PC-3 (cell line): ENCODE data around the gene BCAP29. TPM values are rescaled to one million over a fixed set of nuclear protein-coding genes. Genes with fewer than 3 reads are reported as not detected.

ENCODE experiments used
- ATAC-seq: fragments of 200-7000 bp; cut with Tn5 transposase; 2 replicates; pipeline ENCODE4 v1.9.1; 2020; ENCODE audit warnings: mild to moderate bottlenecking, moderate library complexity
- BruUV-seq: library from RNA; stranded (reverse); fragments of 400-500 nt; replicated peaks from 2 replicates; lab custom pipeline; 2021; lab: Mats Ljungman, UMichigan
- CTCF ChIA-PET: fragments of 300-600 bp; sonication (Branson Sonifier 250); formaldehyde crosslinking; loops from one replicate; lab custom pipeline; 2022; ENCODE audit warnings: antibody characterized with exemption; lab: Charles Lee
- POLR2A ChIA-PET: fragments of 300-600 bp; sonication (Branson Sonifier 250); formaldehyde crosslinking; loops from one replicate; lab custom pipeline; 2022; ENCODE audit warnings: antibody characterized with exemption; ENCODE audit not compliant: unreplicated experiment; lab: Charles Lee
- DNase-seq: peaks from one replicate; pipeline ENCODE4 v3.0.0-alpha.2; 2015
- H2AFZ ChIP-seq: fragments of 300-600 bp; sonication (generic); 2 replicates; pipeline ENCODE4 v1.6.0; 2016; ENCODE audit warnings: antibody characterized with exemption, low read length
- H3F3A ChIP-seq: fragments of 300-600 bp; sonication (generic); one replicate; pipeline ENCODE4 v1.6.0; 2017; ENCODE audit warnings: antibody characterized with exemption, low read length, control low read depth, mild to moderate bottlenecking; ENCODE audit not compliant: unreplicated experiment
- H3K27ac ChIP-seq: fragments of 300-600 bp; sonication (generic); 2 replicates; pipeline ENCODE4 v1.5.1; 2016; ENCODE audit warnings: mild to moderate bottlenecking, low read length
- H3K27me3 ChIP-seq: fragments of 300-600 bp; sonication (generic); 2 replicates; pipeline ENCODE4 v1.6.1; 2016; ENCODE audit warnings: low read length, mixed read lengths
- H3K36me3 ChIP-seq: fragments of 300-600 bp; sonication (generic); 2 replicates; pipeline ENCODE4 v1.6.1; 2016; ENCODE audit warnings: low read depth, mixed run types, low read length, mixed read lengths
- H3K4me1 ChIP-seq: fragments of 300-600 bp; sonication (generic); 2 replicates; pipeline ENCODE4 v1.5.1; 2016; ENCODE audit warnings: low read length; ENCODE audit not compliant: insufficient read depth
- H3K4me2 ChIP-seq: fragments of 300-600 bp; sonication (generic); 2 replicates; pipeline ENCODE4 v1.6.0; 2016; ENCODE audit warnings: low read length
- H3K4me3 ChIP-seq: fragments of 300-600 bp; sonication (generic); 2 replicates; pipeline ENCODE4 v1.5.1; 2016; ENCODE audit warnings: mild to moderate bottlenecking, low read length, mixed read lengths
- H3K79me2 ChIP-seq: fragments of 300-600 bp; sonication (generic); 2 replicates; pipeline ENCODE4 v1.6.1; 2017; ENCODE audit warnings: low read length, mixed read lengths
- H3K9ac ChIP-seq: fragments of 300-600 bp; sonication (generic); 2 replicates; pipeline ENCODE4 v1.6.0; 2016; ENCODE audit warnings: mild to moderate bottlenecking, low read length
- H3K9me2 ChIP-seq: fragments of 300-600 bp; sonication (generic); replicated peaks from 2 replicates; pipeline ENCODE4 v1.6.1; 2016; ENCODE audit warnings: mixed run types, low read length, mixed read lengths
- H3K9me3 ChIP-seq: fragments of 300-600 bp; sonication (generic); 2 replicates; pipeline ENCODE4 v1.6.1; 2016; ENCODE audit warnings: low read length, mixed read lengths
- H4K20me1 ChIP-seq: fragments of 300-600 bp; sonication (generic); 2 replicates; pipeline ENCODE4 v1.6.1; 2016; ENCODE audit warnings: low read length, mixed read lengths
- CTCF ChIP-seq: fragments of 300-600 bp; sonication (generic); conservative IDR thresholded peaks from 2 replicates; pipeline ENCODE4 v1.5.1; 2017; ENCODE audit warnings: antibody characterized with exemption, low read depth, mild to moderate bottlenecking, low read length
- EZH2 ChIP-seq: fragments of 300-600 bp; sonication (generic); IDR thresholded peaks from one replicate; pipeline ENCODE4 v1.6.1; 2017; ENCODE audit warnings: antibody characterized with exemption, mild to moderate bottlenecking, low read length; ENCODE audit not compliant: unreplicated experiment
- EZH2phosphoT487 ChIP-seq: fragments of 300-600 bp; sonication (generic); IDR thresholded peaks from 2 replicates; pipeline ENCODE4 v1.6.1; 2018; ENCODE audit warnings: mild to moderate bottlenecking, antibody characterized with exemption, low read length, borderline replicate concordance
- intact Hi-C: fragments of 100-400 bp; cut with micrococcal nuclease; formaldehyde crosslinking; loops from 2 replicates; pipeline ENCODE4 v1.9.0; 2023
- total RNA-seq: library from RNA; depleted of rRNA; stranded (reverse); fragments of >200 nt; gene quantifications from 2 replicates; pipeline ENCODE4 v1.2.3, GENCODE V29; 2014

BCAP29 gene
- total RNA-seq, 1 experiment from 2014 or later = 65.9 TPM

GRCh38 chr7:107559864-107560263 lies 20.2 kb upstream of the BCAP29 start:
- H3K27me3 ChIP-seq = no peaks in the 10 kb centered on the region
- H3F3A ChIP-seq = no peaks in the 10 kb centered on the region
- DNase-seq (peak; percentile 31), ATAC-seq (no peak)
- peak overlapping the region; percentile 9; the same call in 1 of the 2 replicates for H3K4me2 ChIP-seq
- ChIA-PET POLR2A (no interaction called here), CTCF (no interaction called here)
- peaks cover 9% of the 10 kb centered on the region; the same call in 1 of the 2 replicates for H3K36me3 ChIP-seq
- H3K4me3 ChIP-seq = no peak overlapping the region
- no peak overlapping the region for H3K27ac ChIP-seq
- peaks cover 28% of the 10 kb centered on the region for H3K4me1 ChIP-seq
- no peaks in the 10 kb centered on the region for H3K9me3 ChIP-seq
- H2AFZ ChIP-seq = no peak overlapping the region
- H3K9me2 ChIP-seq = no peaks in the 10 kb centered on the region
- BruUV-seq = no TSS peak
- no peak for TF ChIP-seq EZH2phosphoT487
- TF ChIP-seq CTCF = no peak
- TF ChIP-seq EZH2 = no peak
- H3K79me2 ChIP-seq = peaks cover 54% of the 10 kb centered on the region
- intact Hi-C loops = loop anchor here (5.0 kb wide), 2 partner anchors 98 to 307 kb away; no protein-coding TSS in a partner anchor
- H4K20me1 ChIP-seq = peaks cover 12% of the 10 kb centered on the region; the same call in 1 of the 2 replicates
- H3K9ac ChIP-seq = no peak overlapping the region

DNA sequence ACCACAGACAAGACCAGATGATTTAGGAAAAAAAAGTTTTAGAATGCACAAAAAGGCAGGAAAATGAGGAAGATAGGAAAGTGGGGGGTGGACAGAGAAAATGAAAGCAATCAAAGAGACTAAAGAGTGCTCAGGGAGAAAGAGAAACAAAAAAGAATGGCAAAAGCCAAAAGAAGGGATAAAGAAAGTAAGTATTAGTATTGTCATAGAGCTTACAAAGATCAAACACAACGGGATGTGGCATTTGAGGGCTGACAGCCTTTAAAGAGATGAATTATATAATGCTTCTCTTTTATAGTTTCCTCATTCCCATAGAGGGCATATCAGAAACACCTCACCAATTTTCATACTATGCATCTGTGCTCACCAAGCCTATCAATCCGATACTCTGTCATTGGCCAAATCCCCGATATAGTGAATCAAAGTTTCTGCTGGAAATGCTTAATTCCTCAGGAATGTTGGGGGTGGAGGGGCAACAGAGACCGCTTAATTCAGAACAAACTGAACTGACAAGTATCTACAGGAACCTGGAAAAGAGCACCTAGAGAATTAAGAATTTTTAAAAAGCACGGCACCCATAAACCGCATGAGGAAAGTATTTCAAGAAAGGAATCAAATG lies 19.0 kb upstream of the BCAP29 start:
- no peak overlapping the region for H2AFZ ChIP-seq
- peaks cover 38% of the 10 kb centered on the region for H3K4me1 ChIP-seq
- H3F3A ChIP-seq = no peaks in the 10 kb centered on the region
- intact Hi-C loops = loop anchor here (5.0 kb wide), 2 partner anchors 99 to 306 kb away; no protein-coding TSS in a partner anchor
- no peaks in the 10 kb centered on the region for H3K27me3 ChIP-seq
- no peak overlapping the region for H3K4me3 ChIP-seq
- DNase-seq (no peak), ATAC-seq (no peak)
- no peak overlapping the region for H3K27ac ChIP-seq
- no peak for TF ChIP-seq EZH2
- H3K4me2 ChIP-seq = peak overlapping the region; percentile 9; the same call in 1 of the 2 replicates
- peaks cover 12% of the 10 kb centered on the region; the same call in 1 of the 2 replicates for H4K20me1 ChIP-seq
- peaks cover 9% of the 10 kb centered on the region; the same call in 1 of the 2 replicates for H3K36me3 ChIP-seq
- H3K9me2 ChIP-seq = no peaks in the 10 kb centered on the region
- POLR2A ChIA-PET = no interaction called here
- CTCF ChIA-PET = no interaction called here
- no TSS peak for BruUV-seq
- peaks cover 62% of the 10 kb centered on the region for H3K79me2 ChIP-seq
- H3K9ac ChIP-seq = no peak overlapping the region
- H3K9me3 ChIP-seq = no peaks in the 10 kb centered on the region

DNA sequence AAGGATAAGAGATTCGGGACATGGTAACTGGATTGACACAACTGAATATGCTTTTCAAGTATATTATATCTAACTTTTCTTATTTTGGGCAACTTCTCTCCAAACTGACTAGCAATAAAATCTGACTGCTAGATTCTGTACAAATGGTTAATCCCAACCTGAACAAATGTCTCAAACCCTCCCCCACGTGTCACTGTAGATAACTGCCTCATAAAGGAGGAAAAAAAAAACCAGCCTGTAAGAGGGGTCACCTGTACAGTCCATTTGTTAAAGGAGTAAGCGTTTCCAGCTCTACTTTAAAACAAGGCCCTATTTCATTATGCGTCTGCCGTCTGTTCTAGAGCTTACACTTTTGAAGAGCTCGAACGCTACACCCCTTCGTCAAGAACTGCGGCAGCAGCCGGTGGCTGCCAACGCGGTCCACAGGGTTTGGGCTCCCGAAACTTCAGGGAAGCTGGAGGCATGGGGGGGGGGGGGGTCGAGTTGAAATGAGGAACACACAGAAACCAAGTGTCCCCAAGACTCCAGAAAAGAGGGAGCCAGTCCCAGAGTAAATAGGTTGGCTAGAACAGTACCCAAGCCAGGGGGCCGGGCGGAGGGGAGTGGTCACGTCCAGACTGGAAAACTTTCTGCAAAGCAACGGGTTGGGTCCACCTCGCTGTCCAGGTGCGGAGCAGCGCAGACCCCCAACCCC lies 16.8 kb upstream of the BCAP29 start:
- peak overlapping the region; percentile 97 for H3K27ac ChIP-seq
- peaks cover 4% of the 10 kb centered on the region; the same call in 1 of the 2 replicates for H3K36me3 ChIP-seq
- no peak for TF ChIP-seq CTCF
- no peak for TF ChIP-seq EZH2
- TF ChIP-seq EZH2phosphoT487 = no peak
- H2AFZ ChIP-seq = peak overlapping the region; percentile 86
- no peaks in the 10 kb centered on the region for H3F3A ChIP-seq
- H3K9me3 ChIP-seq = no peaks in the 10 kb centered on the region
- peak; percentile 60 for ATAC-seq
- CTCF ChIA-PET = interaction anchor here (0.6 to 1.3 kb wide), 3 partner anchors 100 to 583 kb away, joined by 3 to 9 read pairs (median 3); no protein-coding TSS in a partner anchor
- intact Hi-C loops = loop anchor here (5.0 kb wide), 2 partner anchors 101 to 304 kb away; no protein-coding TSS in a partner anchor
- peaks cover 12% of the 10 kb centered on the region; the same call in 1 of the 2 replicates for H4K20me1 ChIP-seq
- H3K4me2 ChIP-seq = peak overlapping the region; percentile 94
- no TSS peak for BruUV-seq
- H3K9me2 ChIP-seq = no peaks in the 10 kb centered on the region
- H3K79me2 ChIP-seq = peaks cover 73% of the 10 kb centered on the region
- peak; percentile 6 for DNase-seq
- peak overlapping the region; percentile 87 for H3K4me3 ChIP-seq
- peaks cover 55% of the 10 kb centered on the region for H3K4me1 ChIP-seq
- no peaks in the 10 kb centered on the region for H3K27me3 ChIP-seq
- POLR2A ChIA-PET = interaction anchor here (0.6 to 0.7 kb wide), 2 partner anchors 25 to 35 kb away, joined by 6 to 22 read pairs; no protein-coding TSS in a partner anchor
- peak overlapping the region; percentile 98 for H3K9ac ChIP-seq
